Left lung (tissue), 10 donors: ENCODE results near the gene GPR82. TPM values are rescaled to one million over a fixed set of nuclear protein-coding genes. Genes with fewer than 3 reads are reported as not detected.
A peak's percentile ranks its signal among the peaks of the same experiment; 100 is the strongest.

Experiments
- ATAC-seq: fragments of 200-7000 bp; cut with Tn5 transposase; one replicate; pipeline ENCODE4 v1.9.1; 2020; ENCODE audit warnings: moderate library complexity
- DNase-seq, 4 donors: peaks; one replicate each; pipeline ENCODE4 v3.0.0-alpha.2; 2013 to 2020
- H3K27ac ChIP-seq, 2 donors: fragments of 200-600 bp; sonication (generic) in 1 of 2; one replicate each; pipeline versions ENCODE4 v1.5.0 to v1.8.0; 2020 to 2021
- H3K27me3 ChIP-seq, 2 donors: fragments of 200-600 bp; sonication (generic) in 1 of 2; one replicate each; pipeline versions ENCODE4 v1.5.0 to v1.8.0; 2020 to 2021
- H3K36me3 ChIP-seq, 2 donors: fragments of 200-600 bp; sonication (generic) in 1 of 2; one replicate each; pipeline versions ENCODE4 v1.5.0 to v1.8.0; 2020 to 2021
- H3K4me1 ChIP-seq, 2 donors: fragments of 200-600 bp; one replicate each; pipeline ENCODE4 v1.8.0; 2021
- H3K4me3 ChIP-seq, 2 donors: fragments of 200-600 bp; sonication (generic) in 1 of 2; one replicate each; pipeline versions ENCODE4 v1.5.0 to v1.8.0; 2020 to 2021; ENCODE audit warnings: mild to moderate bottlenecking in 1 of 2
- H3K9me3 ChIP-seq, 2 donors: fragments of 200-600 bp; sonication (generic) in 1 of 2; one replicate each; pipeline versions ENCODE4 v1.5.0 to v1.8.0; 2020 to 2021
- CTCF ChIP-seq, 2 donors: fragments of 200-600 bp; sonication (generic) in 1 of 2; IDR thresholded peaks; one replicate each; pipeline versions ENCODE4 v1.5.0 to v1.8.0; 2021; ENCODE audit warnings: antibody characterized with exemption in 2 of 2
- intact Hi-C, 2 donors: fragments of 100-400 bp; cut with DNase I; formaldehyde crosslinking; loops; one replicate each; pipeline versions ENCODE4 v1.11.2 to v1.14.2; 2022
- polyA plus RNA-seq, 6 donors: library from polyadenylated mRNA; unstranded; fragments of 120-200 nt; gene quantifications; one replicate each; pipeline ENCODE4 v1.2.1, GENCODE V29; 2013; ENCODE audit not compliant: insufficient read length in 6 of 6
- total RNA-seq, 2 donors: library from RNA; stranded (reverse); fragmentation: NEBNext Ultra II Directional; extraction: Animal tissue kit (Norgen Biotek cat#: 25700); gene quantifications; one replicate each; pipeline ENCODE4 v1.2.1, GENCODE V29; 2021
- donor health status: DM: no; HTN: yes; CAD: no.
- donor health status: DM: no; HTN: no; CAD: no.

Gene GPR82
- total and polyA plus RNA-seq, 8 donors, result 0.11 to 0.37 (median 0.18) TPM; not detected in 1

GRCh38 chrX:41686788-41687187 is 37.2 kb upstream of the GPR82 start:
- TF ChIP-seq CTCF (IDR thresholded peaks at IDR 0.05), result no peak
- H3K4me1 ChIP-seq, result no peaks in the 10 kb centered on the region
- H3K9me3 ChIP-seq, result no peaks in the 10 kb centered on the region
- DNase-seq, result no peak
- no peaks in the 10 kb centered on the region for H3K27me3 ChIP-seq
- H3K36me3 ChIP-seq, result no peaks in the 10 kb centered on the region
- H3K27ac ChIP-seq, result no peak overlapping the region
- ATAC-seq, result no peak
- intact Hi-C loops, result no loop called here
- H3K4me3 ChIP-seq, result no peak overlapping the region

- no peak overlapping the region for H3K27ac ChIP-seq
- DNase-seq (no peak), ATAC-seq (no peak)
- no peaks in the 10 kb centered on the region for H3K36me3 ChIP-seq
- H3K9me3 ChIP-seq, result no peaks in the 10 kb centered on the region
- no peak overlapping the region for H3K4me3 ChIP-seq
- no peak for TF ChIP-seq CTCF (IDR thresholded peaks at IDR 0.05)
- intact Hi-C loops, result no loop called here
- H3K4me1 ChIP-seq, result no peaks in the 10 kb centered on the region
- H3K27me3 ChIP-seq, result no peaks in the 10 kb centered on the region
Observed at GRCh38 chrX:41688156-41688555, 35.8 kb upstream of the GPR82 start.

GRCh38 chrX:41688835-41689234 is 35.1 kb upstream of the GPR82 start, which contains the start of gene GPR34:
GPR34 (plus strand) TSS chrX:41688973; CDS start chrX:41695634, 6,661 bp downstream.
- Histone ChIP-seq H3K36me3 (no peaks in the 10 kb centered on the region), H3K27me3 (no peaks in the 10 kb centered on the region), H3K4me3 (peak within 1 kb of the TSS in 1 of 2 donors; percentile 13), H3K27ac (no peak within 1 kb of the TSS), H3K9me3 (no peaks in the 10 kb centered on the region), H3K4me1 (no peaks in the 10 kb centered on the region)
- DNase-seq (no peak), ATAC-seq (no peak)
- no peak for TF ChIP-seq CTCF (IDR thresholded peaks at IDR 0.05)
- intact Hi-C loops, result no loop called here

DNA sequence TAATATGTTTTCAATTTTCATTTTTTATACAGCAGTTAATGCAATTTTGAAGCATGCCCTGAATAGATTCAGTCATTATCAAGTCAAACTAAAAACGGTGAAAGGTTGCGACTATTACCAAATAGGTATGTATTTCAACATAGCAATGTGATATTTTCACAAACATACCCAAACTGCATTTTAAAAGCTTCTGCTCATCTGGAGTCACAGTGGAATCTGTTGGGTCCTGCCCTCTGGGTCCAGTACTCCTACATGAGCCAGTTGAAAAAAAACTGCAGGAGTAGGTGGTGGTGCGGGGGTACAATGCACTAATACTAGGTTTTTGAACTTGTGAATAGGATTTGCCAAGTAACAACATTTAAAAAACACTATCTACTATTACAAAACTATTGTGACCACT is 34.3 kb upstream of the GPR82 start:
- no peaks in the 10 kb centered on the region for H3K27me3 ChIP-seq
- intact Hi-C loops, result no loop called here
- no peaks in the 10 kb centered on the region for H3K9me3 ChIP-seq
- TF ChIP-seq CTCF (IDR thresholded peaks at IDR 0.05), result no peak
- no peak for ATAC-seq
- H3K27ac ChIP-seq, result no peak overlapping the region
- no peaks in the 10 kb centered on the region for H3K36me3 ChIP-seq
- no peaks in the 10 kb centered on the region for H3K4me1 ChIP-seq
- no peak for DNase-seq
- H3K4me3 ChIP-seq, result peak overlapping the region in 1 of 2 donors; percentile 13

DNA sequence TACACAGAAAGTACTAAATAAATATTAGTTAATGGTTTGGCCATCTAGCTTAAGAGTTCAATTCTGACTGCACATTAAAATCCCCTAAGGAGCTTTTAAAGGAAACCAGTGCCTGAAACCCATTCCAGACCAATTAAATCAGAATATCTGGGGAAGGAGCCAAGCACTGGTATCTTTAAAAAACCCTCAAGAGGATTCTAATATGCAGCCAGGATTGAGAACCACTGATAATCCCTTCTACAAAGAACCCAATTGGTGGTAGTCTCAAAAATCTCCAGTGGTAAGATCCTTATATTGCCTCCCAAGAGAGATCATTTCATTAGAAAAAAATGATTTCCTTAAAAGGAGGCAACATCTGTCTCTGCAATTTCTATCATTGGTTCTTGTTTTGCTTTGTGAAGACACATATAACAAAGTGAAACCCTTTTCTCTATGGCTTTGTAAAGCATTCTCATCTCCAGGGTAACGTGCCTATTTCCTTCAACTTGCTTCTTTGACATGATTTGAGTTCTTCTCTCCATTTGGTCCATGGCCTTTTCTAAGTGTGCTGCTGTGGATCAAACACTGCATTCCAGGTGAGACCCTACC is 31.7 kb upstream of the GPR82 start:
- Histone ChIP-seq H3K4me1 (no peaks in the 10 kb centered on the region), H3K4me3 (no peak overlapping the region), H3K9me3 (no peaks in the 10 kb centered on the region), H3K36me3 (no peaks in the 10 kb centered on the region), H3K27me3 (no peaks in the 10 kb centered on the region), H3K27ac (no peak overlapping the region)
- ATAC-seq (peak; percentile 35), DNase-seq (no peak)
- TF ChIP-seq CTCF (IDR thresholded peaks at IDR 0.05), result no peak
- intact Hi-C loops, result no loop called here
